ENCODE measurements around the gene RNASE2. TPM values are rescaled to one million over a fixed set of nuclear protein-coding genes. Genes with fewer than 3 reads are reported as not detected.
A peak's percentile ranks its signal among the peaks of the same experiment; 100 is the strongest.

The RNASE2 gene
- total and polyA plus RNA-seq, 2 donors (not counting 3 experiments of a cell fraction or from before 2014, with no cell fraction given) = not detected

GRCh38 chr14:20988717-20989470 lies 33.6 kb downstream of the RNASE2 start:
- TF ChIP-seq JUN (IDR thresholded peaks at IDR 0.05; ENCODE audit: borderline replicate concordance, insufficient read depth, insufficient read length, low read depth) (no peak), FOS (IDR thresholded peaks at IDR 0.05; ENCODE audit: borderline replicate concordance, insufficient read depth, low read length) (no peak), CTCF (IDR thresholded peaks at IDR 0.05; ENCODE audit: extremely low read depth in 1 of 2, insufficient read depth in 1 of 2, low read depth in 1 of 2, low read length in 2 of 2) (no peak), POLR2A (IDR thresholded peaks at IDR 0.05; ENCODE audit: low read depth, low read length) (peak; percentile 8), POLR2AphosphoS5 (IDR thresholded peaks at IDR 0.05; ENCODE audit: insufficient read depth, low read depth, low read length) (peak; percentile 13)
- peak overlapping the region; percentile 92 for H3K4me2 ChIP-seq (ENCODE audit: insufficient read depth, low read length)
- dilution Hi-C loops (cut with MboI; ENCODE audit: extremely low pct_ligation_motif_present, low sequenced_read_pairs) (no loop called here), intact Hi-C loops (cut with micrococcal nuclease) (loop anchor here (2.0 kb wide), 1 partner anchor 18 kb away; no protein-coding TSS in a partner anchor)
- H2AFZ ChIP-seq (ENCODE audit: low read depth, low read length) = peak overlapping the region; percentile 23
- peaks cover 0 to 2% of the 10 kb centered on the region in 2 experiments for H3K36me3 ChIP-seq (ENCODE audit: control insufficient read depth in 2 of 2, extremely low read depth in 1 of 2, insufficient read depth in 2 of 2, low read length in 2 of 2)
- no peak for DNase-seq (ENCODE audit: low read depth, low spot score)
- peak; percentile 55 for FAIRE-seq
- H3K9me1 ChIP-seq (replicated peaks; ENCODE audit: control insufficient read depth, extremely low read depth, insufficient read depth, low read length) = no peaks in the 10 kb centered on the region
- POLR2A ChIA-PET = no interaction called here
- H3K27ac ChIP-seq (ENCODE audit: insufficient read depth, low read depth, low read length) = peak overlapping the region; percentile 53
- H3K9me3 ChIP-seq (replicated peaks; ENCODE audit: control insufficient read depth, insufficient read depth, low read length) = no peaks in the 10 kb centered on the region
- H3K79me2 ChIP-seq (ENCODE audit: control insufficient read depth, insufficient read depth, low read length) = peaks cover 19% of the 10 kb centered on the region
- peak overlapping the region in 2 of 3 experiments; percentile 4 to 59 for H3K4me3 ChIP-seq (replicated peaks in 1 of 3; ENCODE audit: insufficient read depth in 1 of 3, low read depth in 1 of 3, low read length in 3 of 3)
- H3K27me3 ChIP-seq (ENCODE audit: control insufficient read depth in 2 of 2, insufficient read depth in 2 of 2, low read length in 2 of 2) = no peaks in the 10 kb centered on the region
- H4K20me1 ChIP-seq (replicated peaks; ENCODE audit: control insufficient read depth, extremely low read depth, insufficient read depth, low read length) = no peaks in the 10 kb centered on the region
- CTCF ChIA-PET = interaction anchor here (1.0 to 3.8 kb wide), 4 partner anchors 14 to 131 kb away, joined by 3 to 34 read pairs (median 4); no protein-coding TSS in a partner anchor
- H3K4me1 ChIP-seq (ENCODE audit: control insufficient read depth, extremely low read depth, insufficient read depth, low read length) = peaks cover 21% of the 10 kb centered on the region
- TSS peak; percentile 83 for BruUV-seq (replicated peaks)
- peak overlapping the region; percentile 58 for H3K9ac ChIP-seq (replicated peaks; ENCODE audit: extremely low read depth, insufficient read depth, low read length)
